HG03175 (cell line): ENCODE results near the gene GRIA3.

Experiments
- ATAC-seq: cut with Tn5 transposase; IDR thresholded peaks from one replicate; pipeline ENCODE4 v1.9.1; 2021; ENCODE audit warnings: mild to moderate bottlenecking, moderate library complexity; ENCODE audit not compliant: unreplicated experiment

GRIA3 gene

DNA sequence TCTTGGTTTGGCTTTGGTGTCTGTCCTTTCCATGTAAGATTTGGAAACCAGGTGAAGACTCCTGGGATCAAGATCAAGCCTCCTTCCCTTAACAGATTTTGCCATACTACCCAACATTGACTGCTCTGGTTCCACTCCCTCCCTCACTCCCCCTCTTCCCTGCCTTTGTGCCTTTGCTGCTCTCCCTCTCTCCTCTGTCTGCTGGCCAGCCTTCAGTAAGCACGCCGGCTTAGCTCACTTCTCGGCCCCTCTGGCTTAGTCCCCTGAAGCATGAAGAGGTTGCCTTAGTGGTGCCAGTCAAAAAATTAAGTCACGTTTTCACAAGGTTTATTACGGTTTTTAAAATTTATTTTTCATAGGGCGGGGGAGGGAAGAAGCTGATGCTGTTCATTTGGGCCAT lies 6.0 kb downstream of the GRIA3 start:
- ATAC-seq: no peak

DNA sequence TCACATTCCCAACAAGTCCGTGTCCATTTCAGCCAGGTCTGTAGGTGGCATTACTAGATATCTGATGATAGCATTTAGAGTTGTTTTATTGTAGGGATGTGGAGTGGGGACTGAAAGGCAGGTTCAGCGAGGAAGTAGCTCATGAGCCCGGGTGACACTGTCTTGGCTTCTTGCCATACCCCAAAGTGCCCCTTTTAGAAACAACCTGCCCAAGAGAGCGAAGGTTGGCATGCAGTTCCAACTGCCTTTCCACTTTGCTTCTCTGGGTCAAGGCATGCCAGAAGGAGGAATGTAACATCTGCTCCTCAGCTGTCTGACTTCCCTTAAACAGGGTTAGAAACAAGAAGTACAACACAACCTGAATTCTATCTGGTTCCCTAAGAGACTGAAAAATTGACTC lies 9.0 kb downstream of the GRIA3 start:
- ATAC-seq: no peak

DNA sequence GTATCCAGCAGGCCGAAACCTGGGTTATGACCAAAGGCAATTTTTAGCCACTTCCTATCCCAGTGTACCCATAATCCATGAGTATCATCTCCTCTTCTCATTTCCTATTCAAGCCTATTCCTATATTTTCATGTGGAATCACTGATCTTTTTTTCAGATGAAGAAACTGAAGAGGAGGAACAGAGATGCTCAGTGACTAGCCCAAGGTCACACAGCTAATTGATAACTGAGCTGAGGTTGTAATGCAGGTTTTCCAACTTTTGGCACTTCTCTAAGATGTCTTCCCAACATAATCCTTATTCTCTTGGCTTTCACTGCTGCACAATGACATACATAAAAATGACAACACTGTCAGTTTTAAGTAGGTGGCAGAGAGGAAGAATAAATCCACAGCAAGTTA lies 15.3 kb downstream of the GRIA3 start:
- no peak for ATAC-seq

DNA sequence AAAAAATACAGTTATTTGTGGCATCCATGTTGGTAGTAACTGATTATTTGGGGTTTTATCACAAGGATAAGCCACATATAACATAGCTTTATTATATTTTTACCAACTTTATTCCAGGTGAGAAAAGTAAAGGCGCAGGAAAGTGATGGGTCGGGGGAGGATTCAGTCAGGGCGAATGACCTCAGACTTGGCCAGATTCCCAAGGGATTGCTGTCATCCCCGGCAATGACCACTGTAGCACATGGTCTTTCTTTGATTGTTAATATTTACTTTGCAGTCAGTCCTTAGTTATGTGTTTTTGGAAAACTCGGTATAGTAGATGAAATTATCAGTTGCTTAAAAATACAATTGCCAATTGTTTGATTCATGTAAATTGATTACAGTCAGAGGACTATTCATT lies 17.6 kb downstream of the GRIA3 start:
- ATAC-seq: no peak

DNA sequence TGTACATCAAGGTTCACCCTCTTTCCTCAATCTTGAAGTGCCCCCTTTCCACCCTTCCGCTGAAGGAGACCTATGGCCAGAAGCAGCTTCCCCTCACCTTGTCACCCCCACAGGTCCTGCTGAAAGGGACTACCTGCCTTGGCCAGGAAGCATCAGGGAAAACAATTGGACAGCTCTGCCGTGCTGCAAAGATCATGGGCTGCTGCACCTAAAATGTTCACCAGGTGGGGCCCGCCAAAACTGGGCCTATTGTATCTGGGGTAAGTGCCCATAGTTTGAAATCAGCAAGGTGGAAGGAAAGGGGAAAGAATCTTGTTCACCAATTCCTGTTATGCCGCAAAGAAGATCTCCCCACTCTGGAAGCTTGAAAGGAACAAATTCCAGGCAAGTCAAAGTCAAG lies 18.4 kb downstream of the GRIA3 start:
- ATAC-seq: no peak

DNA sequence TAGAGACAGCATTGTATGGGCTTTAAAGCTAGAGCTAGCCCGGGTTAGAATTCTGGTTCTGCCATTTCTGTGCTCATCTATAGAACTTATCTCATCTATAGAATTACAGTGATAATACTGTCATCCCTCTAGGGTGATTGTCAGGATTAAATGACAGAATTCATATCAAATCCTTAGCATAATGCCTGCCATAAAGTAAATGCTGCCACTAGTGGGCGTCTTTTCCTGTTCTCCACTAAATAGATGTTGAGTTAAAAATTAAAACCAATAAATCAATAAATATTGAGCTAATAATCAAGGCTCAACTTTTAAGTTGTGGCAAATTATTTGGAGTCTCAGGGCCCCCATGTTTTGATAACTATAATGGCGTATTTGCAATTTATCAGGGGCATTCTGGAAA lies 19.7 kb downstream of the GRIA3 start:
- ATAC-seq: no peak

DNA sequence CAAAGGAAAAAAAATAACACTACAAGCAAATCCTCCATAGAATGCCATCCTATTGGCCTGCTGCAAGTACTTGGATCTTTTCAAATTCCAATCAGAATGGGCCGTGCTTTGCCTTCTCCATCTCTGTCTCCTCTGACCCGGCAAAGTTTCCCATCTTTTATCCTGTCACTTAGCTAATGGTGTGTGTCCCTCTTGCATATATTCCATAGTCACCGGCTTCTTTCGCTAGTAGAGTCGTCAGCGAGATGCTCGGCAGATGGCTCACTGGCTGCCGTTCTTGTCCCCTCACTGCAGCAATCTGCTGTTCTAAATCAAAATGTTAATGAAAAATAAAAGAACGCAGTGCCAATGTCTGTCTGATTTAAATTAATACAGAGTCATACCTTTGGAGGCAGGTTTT lies 22.1 kb downstream of the GRIA3 start:
- ATAC-seq: no peak

DNA sequence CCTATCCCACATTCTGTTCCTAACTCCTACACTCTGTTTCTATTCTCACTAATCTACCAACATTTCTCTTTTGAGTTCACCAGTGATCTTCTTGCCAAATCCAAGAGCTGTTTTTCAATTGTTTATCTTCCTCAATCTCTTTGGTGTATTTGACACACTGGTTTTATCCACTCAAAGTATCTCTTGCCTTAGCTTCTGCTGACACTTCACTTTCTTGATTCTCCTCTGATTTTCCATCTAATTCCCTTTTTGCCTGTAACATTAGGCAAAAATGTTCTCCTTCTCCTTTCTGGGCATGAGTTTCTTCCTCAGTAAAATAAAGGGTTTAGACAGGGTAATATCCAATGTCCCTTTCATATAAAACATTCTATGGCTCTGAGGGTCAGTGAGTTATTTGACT lies 26.2 kb downstream of the GRIA3 start:
- ATAC-seq: no peak

DNA sequence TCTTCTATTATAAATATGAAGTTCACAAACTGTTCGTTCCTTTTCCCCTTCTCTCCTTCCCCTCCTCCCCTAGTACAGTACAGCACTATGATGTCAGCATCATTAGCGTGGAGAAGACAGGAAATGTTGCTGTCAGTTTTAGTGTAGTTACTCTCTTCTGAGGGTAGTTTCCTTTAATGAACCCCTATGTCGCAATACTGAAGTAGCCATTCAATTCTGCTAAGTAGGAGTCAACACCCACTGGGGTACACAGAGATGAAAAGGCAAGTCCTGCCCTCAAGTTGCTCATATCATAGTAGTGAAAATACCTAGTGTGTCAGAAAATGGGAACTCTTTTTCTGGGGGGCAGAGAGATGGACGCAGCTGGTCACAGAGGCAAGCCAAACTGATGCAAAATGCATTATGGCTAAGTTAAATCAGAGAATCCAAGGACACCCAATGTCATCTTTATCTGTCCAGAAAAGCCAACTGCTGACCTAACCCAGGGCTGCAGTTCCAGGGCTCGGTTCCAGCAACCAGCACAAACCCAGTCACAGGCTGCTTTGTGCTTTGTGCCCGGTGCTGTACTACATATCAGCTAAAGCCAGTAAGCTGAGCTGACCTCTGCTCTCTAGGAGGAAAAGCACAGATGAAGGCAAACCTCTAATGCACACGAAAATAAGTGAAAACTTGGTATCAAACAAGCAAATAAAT lies 31.5 kb downstream of the GRIA3 start:
- ATAC-seq: no peak

DNA sequence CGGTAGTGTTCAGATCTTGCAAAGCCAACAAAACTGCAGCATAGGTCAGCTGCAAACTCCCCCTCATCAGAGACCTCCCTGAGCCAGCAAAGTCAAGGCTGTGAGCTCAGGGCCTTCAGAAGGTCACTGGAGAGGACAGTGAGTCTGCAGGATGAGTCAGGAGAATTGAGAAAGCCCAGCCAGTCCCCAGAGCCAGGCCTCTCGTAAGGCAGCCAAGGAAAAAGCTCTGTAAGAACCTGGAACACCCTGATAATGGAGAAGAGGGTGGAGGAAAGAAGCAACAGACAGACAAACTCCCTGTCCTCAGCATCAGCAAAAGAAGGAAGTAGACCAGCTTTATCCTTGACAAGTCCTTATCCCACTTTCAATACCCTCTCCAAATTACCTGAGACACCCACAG lies 33.0 kb downstream of the GRIA3 start:
- no peak for ATAC-seq

DNA sequence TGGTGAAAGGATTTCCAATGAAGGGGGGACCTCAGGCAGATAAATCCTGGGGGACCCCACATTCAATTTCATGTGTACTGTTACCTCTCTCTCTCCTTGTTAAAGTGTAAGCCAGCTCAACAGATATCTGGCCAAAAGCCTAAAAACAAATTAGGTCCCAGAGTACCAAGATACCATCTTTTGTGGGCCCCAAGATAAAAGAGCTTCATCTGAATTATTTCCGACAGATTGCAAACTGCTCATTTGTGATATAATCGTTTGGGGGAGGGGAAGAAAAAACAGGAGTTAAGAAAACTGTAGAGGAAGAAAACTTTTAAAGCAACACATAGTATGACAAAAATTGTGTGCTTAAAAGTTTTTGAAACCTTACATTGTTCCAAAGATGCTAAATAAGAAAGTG lies 33.6 kb downstream of the GRIA3 start:
- ATAC-seq: no peak

DNA sequence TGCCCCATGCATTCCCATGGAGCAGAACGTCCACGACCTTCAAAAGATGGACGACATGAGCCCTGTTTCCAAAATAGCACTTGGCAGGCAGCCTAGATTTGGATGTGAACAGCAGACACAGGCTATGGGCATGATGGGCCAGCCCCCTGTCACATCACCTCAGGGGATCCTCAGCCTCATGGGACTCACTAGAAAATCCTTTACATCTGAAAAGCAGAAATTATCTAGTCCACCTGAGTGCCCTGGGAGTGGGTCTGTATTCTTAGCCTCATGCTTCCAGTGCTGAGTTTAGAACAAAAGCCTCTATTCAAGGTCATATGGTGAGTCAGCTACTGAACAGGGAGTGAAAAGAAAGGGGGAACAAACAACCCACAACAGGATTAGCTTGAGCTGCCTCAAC lies 35.8 kb downstream of the GRIA3 start:
- ATAC-seq: no peak

DNA sequence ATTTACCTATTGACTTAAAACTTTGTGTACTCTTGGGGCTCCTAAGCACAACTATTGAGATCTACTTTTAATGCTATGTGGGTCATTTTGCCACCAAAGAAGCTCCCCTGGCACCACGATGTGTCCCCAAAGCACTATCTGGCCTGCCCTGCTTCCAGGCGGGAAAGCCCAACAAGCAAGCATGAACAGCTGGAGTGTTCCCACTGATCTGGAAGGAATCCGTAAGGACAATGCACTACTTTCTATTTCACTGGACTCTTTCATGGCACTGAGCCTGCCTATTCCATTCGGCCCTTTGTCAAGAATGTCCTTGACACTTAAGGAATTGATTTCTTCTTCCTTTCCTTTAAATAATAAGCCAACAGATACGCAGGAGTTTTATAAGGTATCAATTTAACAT lies 38.8 kb downstream of the GRIA3 start:
- no peak for ATAC-seq

DNA sequence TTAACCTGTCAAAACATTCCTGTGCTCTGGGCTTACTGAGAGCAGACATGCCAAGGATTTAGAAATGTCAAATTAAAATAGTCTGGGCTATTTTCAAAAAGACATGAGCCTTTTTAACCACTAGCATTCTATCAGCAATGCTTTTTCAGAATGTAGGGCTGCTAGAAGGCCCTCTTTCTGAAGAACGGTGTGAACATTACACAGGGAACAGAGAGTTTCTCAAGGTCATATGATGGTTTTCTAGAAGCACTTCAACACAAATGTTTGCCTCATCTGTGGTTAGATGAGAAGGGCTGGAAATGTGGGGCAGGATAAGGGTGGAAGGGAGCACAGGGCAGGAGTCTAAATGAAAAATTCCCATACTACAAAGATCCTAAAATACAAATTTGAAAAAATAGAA lies 39.3 kb downstream of the GRIA3 start:
- no peak for ATAC-seq

DNA sequence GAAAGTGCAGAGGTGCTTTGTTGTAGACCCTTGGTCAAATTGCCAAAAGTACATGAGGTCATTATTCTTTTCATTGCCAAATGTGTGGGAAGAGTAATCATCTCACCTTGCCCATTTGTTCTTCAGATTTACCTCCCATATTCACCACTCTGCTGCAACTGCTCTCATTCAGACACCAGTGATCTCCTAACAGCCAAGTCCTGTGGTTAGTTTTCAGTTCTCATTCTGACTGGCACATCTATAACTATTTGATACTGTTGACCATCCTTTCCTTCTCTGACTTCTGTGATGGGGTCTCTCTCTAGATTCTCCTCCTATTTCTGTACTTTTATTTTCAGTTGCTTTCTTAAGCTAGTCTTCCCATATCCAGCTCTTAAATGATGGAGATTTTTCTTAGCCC lies 39.8 kb downstream of the GRIA3 start:
- peak; percentile 88 for ATAC-seq

DNA sequence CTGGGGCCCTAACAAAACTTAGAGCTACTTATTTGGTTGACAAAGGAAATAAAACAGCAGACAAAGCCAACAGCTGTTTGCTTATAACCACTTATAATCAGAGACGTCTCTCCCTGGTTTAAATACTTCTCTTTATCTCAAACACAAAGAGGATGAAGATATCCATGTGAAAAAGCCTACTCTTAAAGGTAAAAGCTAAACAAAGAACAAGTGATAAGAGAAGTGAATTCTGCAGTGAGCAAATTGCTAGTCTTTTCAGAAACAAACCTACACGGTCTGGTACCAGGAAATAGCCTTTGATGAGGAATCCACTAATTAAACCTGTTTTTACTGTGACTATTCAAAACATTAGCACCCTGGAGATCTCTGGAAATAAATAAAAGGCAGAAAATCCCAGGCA lies 46.7 kb downstream of the GRIA3 start:
- ATAC-seq: no peak

DNA sequence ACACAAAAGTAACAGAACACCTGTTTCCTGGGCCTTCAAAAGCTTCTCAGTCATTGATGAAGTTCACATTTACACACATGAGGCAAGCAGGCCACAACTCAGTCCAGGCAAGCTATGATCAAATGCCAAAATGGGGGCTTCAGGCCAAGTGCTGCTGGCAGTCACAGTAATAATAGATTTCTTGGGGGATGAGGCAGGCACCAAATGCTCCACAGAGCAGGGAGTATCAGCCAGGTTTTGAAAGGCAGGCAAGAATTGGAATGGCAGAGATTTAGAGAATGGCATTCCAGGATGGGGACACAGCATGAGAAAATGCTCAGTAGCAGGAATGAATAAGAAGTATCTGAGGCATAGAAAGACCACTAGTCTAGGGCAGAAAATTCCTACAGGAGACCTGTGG lies 52.8 kb downstream of the GRIA3 start:
- no peak for ATAC-seq

DNA sequence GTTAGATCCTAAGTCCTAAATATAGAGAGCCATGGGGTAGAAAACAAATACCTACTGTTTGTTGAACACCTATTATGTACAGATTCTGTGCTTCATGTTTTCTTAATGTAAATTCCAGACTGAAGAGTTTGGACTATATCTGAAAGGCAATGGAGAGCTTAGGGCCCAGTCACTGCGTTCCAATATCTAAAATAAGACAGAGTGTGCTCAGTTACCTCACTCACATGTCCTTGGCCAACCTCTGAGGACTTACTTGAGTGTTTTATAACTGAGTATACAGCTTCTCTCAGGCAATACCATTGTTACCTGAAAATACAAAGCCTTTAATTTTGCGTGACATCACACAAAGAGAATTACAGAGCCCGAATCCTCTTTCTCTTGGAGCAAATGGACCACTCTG lies 53.2 kb downstream of the GRIA3 start:
- ATAC-seq: no peak

DNA sequence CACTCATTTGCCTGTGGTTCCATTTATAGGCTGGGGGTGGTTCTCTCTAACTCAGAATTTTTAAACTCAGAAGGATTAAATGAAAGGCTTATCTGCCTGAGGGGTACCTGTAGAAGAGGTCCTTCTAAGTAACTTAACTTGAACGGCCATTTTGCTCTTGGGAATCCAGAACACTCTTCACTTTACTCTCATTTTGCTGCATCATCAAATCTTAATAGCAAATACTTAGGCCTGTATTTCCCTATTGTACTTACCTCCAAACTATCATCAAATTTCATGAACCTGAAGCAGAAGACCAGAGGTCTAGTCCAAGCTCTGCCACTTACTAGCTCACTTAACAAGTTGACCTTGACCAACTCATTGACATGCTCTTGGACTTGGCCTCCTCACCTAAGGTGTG lies 70.4 kb downstream of the GRIA3 start:
- no peak for ATAC-seq

DNA sequence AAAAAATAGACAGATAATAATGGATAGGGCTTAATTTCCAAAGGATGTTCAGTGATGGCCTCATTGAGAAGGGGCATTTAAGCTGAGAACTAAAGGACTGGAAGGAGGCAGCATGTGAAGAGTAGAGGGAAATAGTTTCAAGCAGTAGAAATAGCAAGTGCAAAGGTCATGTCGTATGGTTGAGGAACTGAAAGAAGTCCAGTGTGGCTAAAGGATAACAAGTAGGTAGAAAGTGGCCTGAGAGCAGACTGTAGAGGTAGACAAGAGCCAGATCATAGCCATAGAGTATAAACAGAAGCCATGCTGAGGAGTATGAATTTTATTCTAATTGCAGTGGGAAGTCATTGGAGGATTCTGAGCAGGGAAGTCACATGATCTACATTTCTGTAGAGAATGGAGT lies 72.3 kb downstream of the GRIA3 start:
- ATAC-seq: peak; percentile 89

DNA sequence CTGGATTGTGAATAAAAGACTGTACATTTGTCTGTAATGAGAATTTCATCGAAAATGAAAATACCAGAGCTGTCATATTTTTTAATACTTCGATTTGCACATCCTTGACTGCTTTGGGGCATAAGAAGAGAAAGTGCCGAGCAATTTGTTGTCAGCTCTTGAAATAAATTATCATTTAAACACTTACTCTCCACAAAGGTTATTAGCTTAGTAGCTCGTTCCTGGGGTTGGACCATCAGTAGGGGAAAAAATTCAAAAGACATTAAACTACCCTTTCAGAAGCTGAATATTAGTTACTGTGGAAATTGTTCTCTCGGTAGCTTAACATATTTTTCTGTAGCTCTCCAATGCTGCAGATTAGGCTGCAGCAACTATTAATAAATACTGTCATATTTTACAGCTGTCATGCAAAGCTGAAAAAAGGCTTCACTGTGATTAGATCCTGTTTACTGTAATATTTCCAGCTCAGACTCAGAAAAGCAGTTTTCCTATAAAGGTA lies 76.9 kb downstream of the GRIA3 start:
- ATAC-seq: no peak

DNA sequence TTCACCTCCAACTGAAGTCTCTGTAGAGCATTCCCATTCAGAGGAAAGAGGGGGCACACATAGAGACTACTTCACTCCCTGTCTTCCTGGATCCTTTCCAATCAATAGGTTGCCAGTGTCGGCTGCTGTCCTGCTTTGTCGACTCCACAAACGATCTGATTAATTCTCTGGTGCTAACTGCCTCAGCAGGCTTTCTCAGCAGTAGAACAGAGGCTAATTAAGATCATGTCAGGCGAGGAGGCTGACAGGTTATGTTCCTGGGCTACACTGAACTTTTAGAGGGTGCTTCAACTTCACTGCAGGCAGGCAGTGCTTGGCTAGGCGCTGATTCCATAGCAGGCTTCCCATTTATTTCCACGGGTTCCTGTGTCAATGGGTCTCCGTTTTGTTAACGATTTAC lies 79.2 kb downstream of the GRIA3 start:
- ATAC-seq: no peak

DNA sequence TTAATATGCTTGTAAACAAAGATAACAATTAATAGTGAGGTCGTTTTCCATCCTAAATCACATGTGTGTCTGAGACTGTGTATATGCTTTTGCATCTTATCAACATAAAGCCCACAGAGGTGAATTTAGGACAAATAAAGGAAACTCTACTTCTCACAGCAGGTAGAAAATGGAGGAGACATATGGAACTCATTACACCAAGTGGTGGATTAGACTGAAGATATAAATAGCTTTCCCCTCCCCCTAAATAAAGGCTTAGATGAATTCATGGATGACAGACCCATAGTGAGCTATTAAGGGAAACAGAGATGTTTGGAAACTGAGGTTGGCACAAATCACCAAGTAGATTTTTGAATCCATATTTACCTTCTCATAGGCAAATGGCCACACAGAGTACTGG lies 79.7 kb downstream of the GRIA3 start:
- no peak for ATAC-seq
